Measurements from ENCODE around the gene WIPF2. TPM values are rescaled to one million over a fixed set of nuclear protein-coding genes. Genes with fewer than 3 reads are reported as not detected.
A peak's percentile ranks its signal among the peaks of the same experiment; 100 is the strongest.
"Not testable (repeated sequence)": the region's sequence is repeated elsewhere in the genome, so short reads cannot be mapped to it uniquely, and the experiment has no call there.

The WIPF2 gene
- total RNA-seq, 1 donor from 2014 or later, result 11.2 TPM

- no peak overlapping the region for H3K27ac ChIP-seq
- H3K27me3 ChIP-seq, result no peaks in the 10 kb centered on the region
- intact Hi-C loops (cut with DNase I), result loop anchor here (1.0 kb wide), 1 partner anchor 52 kb away; no protein-coding TSS in a partner anchor
- peak; percentile 68 to 78 (median 71) for TF ChIP-seq CTCF (IDR thresholded peaks at IDR 0.05)
- H3K36me3 ChIP-seq, result no peaks in the 10 kb centered on the region
- H3K9me3 ChIP-seq, result no peaks in the 10 kb centered on the region
- DNase-seq (ENCODE audit: low spot score in 2 of 2), result peak in 1 of 2 donors; percentile 76
- H3K4me3 ChIP-seq, result no peak overlapping the region
- peaks cover 0 to 10% of the 10 kb centered on the region in 2 donors for H3K4me1 ChIP-seq
These were observed 84.0 kb downstream of the WIPF2 start for GRCh38 chr17:40303009-40303657.

- Histone ChIP-seq H3K27ac (peak overlapping the region in 1 of 2 donors; percentile 14), H3K9me3 (no peaks in the 10 kb centered on the region), H3K4me1 (peaks cover 4 to 15% of the 10 kb centered on the region in 2 donors), H3K4me3 (no peak overlapping the region), H3K36me3 (no peaks in the 10 kb centered on the region), H3K27me3 (no peaks in the 10 kb centered on the region)
- peak in 1 of 2 donors; percentile 63 for DNase-seq (ENCODE audit: low spot score in 2 of 2)
- no peak for TF ChIP-seq CTCF (IDR thresholded peaks at IDR 0.05)
- intact Hi-C loops (cut with DNase I), result loop anchor here (1.0 kb wide), 1 partner anchor 51 kb away; no protein-coding TSS in a partner anchor
These were observed 84.8 kb downstream of the WIPF2 start for GRCh38 chr17:40303708-40304551.

- H3K4me3 ChIP-seq; H3K36me3 ChIP-seq; intact Hi-C loops (cut with DNase I); H3K9me3 ChIP-seq; H3K27me3 ChIP-seq; H3K27ac ChIP-seq: not testable (repeated sequence)
- peaks cover 10 to 20% of the 10 kb centered on the region in 2 donors for H3K4me1 ChIP-seq
- DNase-seq (ENCODE audit: low spot score in 2 of 2), result peak in 1 of 2 donors; percentile 66
These were observed 85.4 kb downstream of the WIPF2 start for GRCh38 chr17:40304552-40304863.

GRCh38 chr17:40304866-40305265 lies 85.8 kb downstream of the WIPF2 start:
- not testable (repeated sequence) for H3K27me3 ChIP-seq; H3K9me3 ChIP-seq; H3K27ac ChIP-seq; H3K4me3 ChIP-seq; DNase-seq (ENCODE audit: low spot score in 2 of 2); H3K36me3 ChIP-seq
- intact Hi-C loops (cut with DNase I), result loop anchor here (5.0 kb wide), 1 partner anchor 232 kb away; no protein-coding TSS in a partner anchor
- H3K4me1 ChIP-seq, result peaks cover 13 to 22% of the 10 kb centered on the region in 2 donors

- no peak for TF ChIP-seq CTCF (IDR thresholded peaks at IDR 0.05)
- no peak overlapping the region for H3K27ac ChIP-seq
- H3K4me1 ChIP-seq, result peaks cover 27 to 37% of the 10 kb centered on the region in 2 donors
- DNase-seq (ENCODE audit: low spot score in 2 of 2), result no peak
- H3K4me3 ChIP-seq, result no peak overlapping the region
- no peaks in the 10 kb centered on the region for H3K27me3 ChIP-seq
- no peaks in the 10 kb centered on the region for H3K9me3 ChIP-seq
- H3K36me3 ChIP-seq, result no peaks in the 10 kb centered on the region
- intact Hi-C loops (cut with DNase I), result loop anchor here (5.0 kb wide), 1 partner anchor 231 kb away; no protein-coding TSS in a partner anchor
These were observed 87.3 kb downstream of the WIPF2 start for GRCh38 chr17:40306395-40306794.

- no peak for TF ChIP-seq CTCF (IDR thresholded peaks at IDR 0.05)
- H3K4me1 ChIP-seq, result peaks cover 33 to 45% of the 10 kb centered on the region in 2 donors
- H3K36me3 ChIP-seq, result no peaks in the 10 kb centered on the region
- no peaks in the 10 kb centered on the region for H3K27me3 ChIP-seq
- no peaks in the 10 kb centered on the region for H3K9me3 ChIP-seq
- peak overlapping the region; percentile 1 to 11 for H3K27ac ChIP-seq
- DNase-seq (ENCODE audit: low spot score in 2 of 2), result no peak
- no peak overlapping the region for H3K4me3 ChIP-seq
- intact Hi-C loops (cut with DNase I), result loop anchor here (5.0 kb wide), 1 partner anchor 230 kb away; no protein-coding TSS in a partner anchor
These were observed 88.1 kb downstream of the WIPF2 start for GRCh38 chr17:40307001-40307730.

All from ascending aorta (tissue), 2 donors.